ENCODE data around the gene ADGRL4.
"Not testable (repeated sequence)": the region's sequence is repeated elsewhere in the genome, so short reads cannot be mapped to it uniquely, and the experiment has no call there.

The ADGRL4 gene

GRCh38 chr1:79006564-79006963 lies at the start of gene ADGRL4:
Gene ADGRL4 (minus strand): TSS chr1:79006730. CDS start chr1:79006654, 76 bp downstream.
- DNase-seq (ENCODE audit: low read depth in 2 of 2) = no peak

DNA sequence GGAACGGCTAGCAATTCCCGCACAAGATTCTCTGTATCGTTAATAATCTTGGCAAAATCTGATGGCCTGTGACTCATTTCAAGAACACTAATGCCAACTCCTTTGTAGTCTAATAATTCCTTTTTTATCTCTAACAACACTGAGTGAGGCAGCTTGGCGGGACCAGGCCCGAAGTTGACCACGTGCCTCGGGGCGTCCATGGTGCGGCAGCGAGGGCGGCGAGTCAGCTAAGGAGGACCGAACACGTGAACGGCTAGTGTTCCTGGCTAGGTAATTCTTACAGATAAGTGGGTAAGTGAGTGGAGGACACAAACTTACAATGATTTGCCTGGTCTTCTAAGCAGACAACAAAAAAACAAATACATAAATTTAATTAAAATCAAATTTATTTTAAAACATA lies 49.3 kb upstream of the ADGRL4 start:
- no peak for DNase-seq (ENCODE audit: low read depth in 2 of 2)

DNA sequence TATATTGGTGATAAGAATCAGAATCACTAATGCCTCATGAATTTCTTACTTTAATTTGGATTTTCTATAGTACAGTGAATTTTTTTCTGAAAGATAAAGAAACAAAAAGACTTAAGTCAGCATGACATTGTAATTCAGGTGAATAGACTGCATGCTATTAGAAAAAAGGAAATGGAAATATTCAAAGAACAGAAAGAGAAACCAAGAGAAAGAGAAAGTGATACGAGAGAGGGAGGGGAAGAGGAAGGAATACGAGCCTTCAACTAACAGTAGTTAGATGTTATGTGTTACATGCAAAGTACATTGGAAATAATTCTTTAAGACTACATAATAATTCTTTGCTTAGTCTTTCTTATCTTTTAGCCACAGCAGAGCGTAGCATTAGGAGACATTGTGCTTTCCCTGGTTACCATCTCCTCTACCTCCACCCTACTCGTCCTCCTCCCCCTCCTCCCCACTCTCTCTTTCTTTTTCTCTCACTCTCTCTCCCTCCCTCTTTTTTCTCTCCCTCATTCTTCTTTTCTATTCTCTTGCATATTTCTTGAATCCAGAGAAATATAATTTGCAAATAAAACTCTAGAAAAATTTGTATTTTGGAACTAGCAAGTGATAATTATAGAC lies 46.4 kb upstream of the ADGRL4 start:
- DNase-seq (ENCODE audit: low read depth in 2 of 2) = no peak

DNA sequence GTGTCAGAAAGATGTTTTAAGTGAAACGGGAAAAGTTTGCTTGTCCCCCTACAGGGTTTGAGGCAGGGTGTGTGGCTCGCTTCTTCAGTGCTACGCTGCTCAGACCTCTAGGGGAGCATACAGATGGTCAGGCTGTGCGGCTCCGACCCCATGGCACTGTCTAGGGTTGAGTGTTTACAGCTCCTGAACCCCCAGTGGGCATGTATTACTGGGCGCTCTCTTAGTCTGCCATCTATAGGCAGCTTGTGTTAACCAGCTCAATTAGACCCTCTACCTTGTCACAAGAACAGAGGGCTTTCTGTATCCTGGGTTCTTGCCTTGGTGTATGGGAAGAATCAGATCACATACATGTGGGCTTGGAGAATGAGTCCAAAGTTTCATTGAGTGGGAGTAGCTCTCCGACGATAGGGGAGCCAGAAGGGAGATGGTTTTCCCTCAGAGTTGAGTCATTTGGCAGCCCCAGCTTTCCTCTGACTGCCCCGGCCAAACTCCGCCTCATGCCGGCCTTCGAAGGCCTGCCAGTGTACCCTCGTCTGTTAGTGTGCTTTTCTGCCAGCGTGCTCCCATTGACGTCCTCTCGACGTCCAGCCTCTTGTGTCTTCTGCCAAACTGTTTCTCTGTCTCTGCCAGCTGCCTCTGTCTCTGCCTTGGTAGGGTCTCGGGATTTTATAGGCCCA lies 38.6 kb upstream of the ADGRL4 start:
- no peak for DNase-seq (ENCODE audit: low read depth in 2 of 2)

- DNase-seq (ENCODE audit: low read depth in 2 of 2) = no peak
These were observed 37.0 kb upstream of the ADGRL4 start for GRCh38 chr1:79043506-79043905.

- no peak for DNase-seq (ENCODE audit: low read depth in 2 of 2)
These were observed 36.0 kb upstream of the ADGRL4 start for GRCh38 chr1:79042539-79042938.

DNA sequence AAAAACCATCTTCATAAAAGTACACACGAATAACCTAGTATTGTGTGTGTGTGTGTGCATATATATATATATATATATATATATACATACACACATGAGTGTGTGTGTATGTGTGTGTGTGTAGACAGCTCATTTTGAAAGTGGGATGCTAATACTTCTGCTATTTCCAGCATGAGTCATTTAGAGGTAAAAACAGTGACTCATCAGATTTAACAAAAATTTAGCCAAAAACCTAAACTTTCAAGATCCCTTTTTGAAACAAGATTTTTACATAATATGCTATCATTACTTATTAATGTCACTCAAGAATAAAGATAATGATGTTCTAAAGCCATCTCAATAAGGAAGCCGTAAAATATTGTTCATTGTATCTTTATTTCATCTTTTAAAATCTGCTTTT lies 35.6 kb upstream of the ADGRL4 start:
- no peak for DNase-seq (ENCODE audit: low read depth in 2 of 2)

DNA sequence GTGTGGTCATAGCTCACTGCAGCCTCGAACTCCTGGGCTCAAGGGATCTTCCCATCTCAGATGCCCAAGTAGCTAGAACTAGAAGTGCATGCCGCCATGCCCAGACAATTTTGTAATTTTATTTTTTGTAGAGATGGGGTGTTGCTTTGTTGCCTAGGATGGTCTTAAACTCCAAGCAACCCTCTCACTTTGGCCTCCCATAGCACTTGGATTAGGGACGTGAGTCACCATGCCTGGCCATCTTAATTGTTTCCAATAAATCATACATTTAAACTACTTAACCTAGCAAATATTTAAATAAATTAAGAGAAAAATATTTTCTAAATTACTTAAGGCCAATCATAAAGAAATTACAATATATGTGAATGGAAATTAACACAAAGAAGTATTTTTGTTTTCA lies 35.1 kb upstream of the ADGRL4 start:
- DNase-seq (ENCODE audit: low read depth in 2 of 2) = no peak

GRCh38 chr1:79040424-79041082 lies 34.0 kb upstream of the ADGRL4 start:
- DNase-seq (ENCODE audit: low read depth in 2 of 2) = no peak

GRCh38 chr1:79037085-79037484 lies 30.6 kb upstream of the ADGRL4 start:
- no peak for DNase-seq (ENCODE audit: low read depth in 2 of 2)

DNA sequence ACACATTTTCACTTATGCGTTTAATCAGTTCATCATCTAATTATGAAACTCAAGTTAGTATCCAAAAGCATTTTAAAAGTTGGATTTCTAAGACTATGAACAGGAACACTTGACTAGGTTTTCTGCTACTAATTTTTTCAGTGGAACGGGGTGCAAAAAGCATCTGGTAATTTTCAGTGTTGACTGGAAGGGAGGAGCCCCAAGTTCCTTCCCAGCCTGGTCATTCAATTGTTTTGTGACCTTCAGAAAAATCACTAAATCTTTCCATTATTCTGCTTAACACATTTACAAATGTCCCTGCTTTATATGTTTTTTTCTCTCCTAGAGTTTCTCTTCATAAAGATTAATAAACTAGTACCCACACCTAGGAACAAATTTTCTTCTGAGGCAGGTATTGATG lies 6.0 kb upstream of the ADGRL4 start:
- no peak for DNase-seq (ENCODE audit: low read depth in 2 of 2)

GRCh38 chr1:79010589-79010988 lies 4.1 kb upstream of the ADGRL4 start:
- no peak for DNase-seq (ENCODE audit: low read depth in 2 of 2)

- no peak for DNase-seq (ENCODE audit: low read depth in 2 of 2)
These were observed 585 bp downstream of the ADGRL4 start for GRCh38 chr1:79005945-79006344.

GRCh38 chr1:79004916-79005315 lies 1.6 kb downstream of the ADGRL4 start:
- DNase-seq (ENCODE audit: low read depth in 2 of 2) = no peak

GRCh38 chr1:78996791-78997190 lies 9.7 kb downstream of the ADGRL4 start:
- DNase-seq (ENCODE audit: low read depth in 2 of 2) = no peak

- DNase-seq (ENCODE audit: low read depth in 2 of 2) = no peak
These were observed 19.5 kb downstream of the ADGRL4 start for GRCh38 chr1:78987042-78987441.

DNA sequence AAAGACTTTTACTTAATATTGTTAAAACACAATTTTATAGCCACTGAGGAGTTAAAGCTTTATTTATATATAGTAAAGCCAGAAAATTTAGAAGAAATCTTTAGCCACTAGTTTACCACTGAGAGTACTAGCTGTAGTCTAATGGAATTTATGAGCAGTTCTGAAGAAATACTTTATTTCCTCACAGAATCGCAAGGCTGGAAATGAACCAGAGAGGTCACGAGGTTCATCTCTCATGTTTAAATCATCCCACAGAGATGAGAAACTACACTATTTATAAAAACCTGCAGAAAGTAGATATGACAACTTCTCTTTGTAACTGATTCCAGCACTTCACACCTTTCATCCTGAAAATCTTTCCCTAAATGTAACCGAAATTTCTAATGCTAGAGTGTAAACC lies 26.0 kb downstream of the ADGRL4 start:
- DNase-seq (ENCODE audit: low read depth in 2 of 2) = no peak

DNA sequence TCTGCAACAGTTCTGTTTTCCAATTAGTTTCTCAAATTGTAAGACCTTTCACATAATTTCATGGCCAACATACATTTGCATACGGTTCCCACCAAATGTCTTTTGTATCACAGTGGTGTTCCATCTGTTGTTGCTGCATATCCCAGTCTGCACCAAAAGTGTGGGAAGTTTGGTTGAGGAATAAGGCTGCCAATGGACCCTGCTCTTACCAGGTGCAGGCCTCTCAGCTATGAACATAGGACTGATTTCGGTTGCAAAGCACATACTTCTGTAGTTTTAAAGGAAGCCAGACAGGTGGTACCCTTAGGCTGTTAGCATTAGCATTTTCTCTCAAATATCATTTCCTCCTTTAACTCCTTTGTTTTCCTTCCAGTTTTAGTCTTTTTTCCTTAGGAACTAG lies 33.8 kb downstream of the ADGRL4 start:
- DNase-seq (ENCODE audit: low read depth in 2 of 2) = no peak

DNA sequence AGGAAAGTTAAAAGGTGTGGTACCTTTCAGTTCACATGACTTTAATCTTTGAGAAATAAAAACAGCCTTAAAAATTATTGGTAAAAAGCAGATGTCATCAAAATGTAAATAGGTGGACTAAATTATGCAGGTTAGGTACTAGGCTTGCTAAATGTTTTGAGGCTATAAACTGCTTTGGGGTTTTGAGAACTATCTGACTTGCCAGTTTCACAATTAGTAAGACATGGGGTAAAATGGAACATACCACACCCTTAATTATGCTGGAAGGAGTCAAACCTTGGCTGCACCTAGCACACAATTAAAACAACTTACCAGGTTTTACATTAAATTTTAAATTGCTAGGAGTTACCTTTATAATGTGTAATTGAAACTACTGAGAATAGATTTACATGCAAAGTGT lies 39.4 kb downstream of the ADGRL4 start:
- not testable (repeated sequence) for DNase-seq (ENCODE audit: low read depth in 2 of 2)

DNA sequence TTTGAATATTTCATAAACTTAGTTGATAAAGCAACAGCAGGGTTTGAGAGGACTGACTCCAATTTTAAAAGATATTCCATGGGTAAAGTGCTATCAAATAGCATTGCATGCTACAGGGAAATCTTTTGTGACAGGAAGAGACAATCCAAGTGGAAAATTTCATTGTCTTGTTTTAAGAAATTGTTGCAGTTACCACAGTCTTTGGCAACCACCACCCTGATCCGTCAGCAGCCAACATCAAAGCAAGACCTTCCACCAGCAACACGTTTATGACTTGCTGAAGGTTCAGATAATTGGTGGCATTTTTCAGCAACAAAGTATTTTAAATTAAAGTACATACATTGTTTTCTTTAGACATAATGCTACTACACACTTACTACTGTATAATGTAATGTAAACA lies 47.8 kb downstream of the ADGRL4 start:
- no peak for DNase-seq (ENCODE audit: low read depth in 2 of 2)

DNA sequence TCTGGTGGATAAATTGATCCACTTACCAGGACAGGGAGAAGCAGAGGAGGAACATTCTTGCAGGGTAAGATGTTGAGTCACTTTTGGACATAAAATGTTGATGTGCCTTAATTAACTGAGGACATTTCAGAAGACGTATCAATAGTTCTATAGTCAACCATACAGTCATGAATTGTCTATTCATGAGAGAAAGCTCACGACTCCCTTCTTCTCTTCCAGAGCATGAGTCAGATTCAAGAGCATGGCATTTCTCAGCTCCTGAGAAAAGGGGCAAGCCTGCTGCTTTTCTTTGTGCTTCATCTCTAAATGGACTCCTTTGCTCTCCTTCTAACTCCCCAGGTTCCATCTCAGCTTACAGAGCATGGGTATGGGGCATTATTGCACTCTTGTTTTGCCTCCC lies 55.7 kb downstream of the ADGRL4 start:
- DNase-seq (ENCODE audit: low read depth in 2 of 2) = no peak

- DNase-seq (ENCODE audit: low read depth in 2 of 2) = no peak
These were observed 57.3 kb downstream of the ADGRL4 start for GRCh38 chr1:78949227-78949626.

DNA sequence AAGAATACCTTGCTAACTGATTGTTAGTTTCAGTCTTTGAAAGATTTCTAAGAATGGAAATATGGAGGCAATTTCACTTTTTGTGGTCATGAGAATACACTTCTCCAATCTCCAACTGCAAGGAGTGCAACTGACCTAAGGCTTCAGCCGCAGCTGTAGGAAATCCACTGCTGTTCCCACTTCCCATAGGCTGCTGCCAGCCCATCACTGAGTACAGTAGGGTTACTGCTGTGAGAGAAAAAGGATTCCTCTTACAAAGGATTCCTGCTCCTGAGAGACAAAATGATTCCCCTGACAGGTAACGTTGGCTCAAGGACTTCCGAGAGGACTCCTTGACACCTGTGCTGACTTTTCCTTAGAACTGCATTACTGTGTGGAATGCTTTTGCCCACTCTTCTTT lies 87.4 kb downstream of the ADGRL4 start:
- no peak for DNase-seq (ENCODE audit: low read depth in 2 of 2)

Data from activated CD4-positive, alpha-beta T cell treated with anti-CD3 and anti-CD28 coated beads for 24 hours (primary cell).